ENCODE data around the gene CCR4.

DNA sequence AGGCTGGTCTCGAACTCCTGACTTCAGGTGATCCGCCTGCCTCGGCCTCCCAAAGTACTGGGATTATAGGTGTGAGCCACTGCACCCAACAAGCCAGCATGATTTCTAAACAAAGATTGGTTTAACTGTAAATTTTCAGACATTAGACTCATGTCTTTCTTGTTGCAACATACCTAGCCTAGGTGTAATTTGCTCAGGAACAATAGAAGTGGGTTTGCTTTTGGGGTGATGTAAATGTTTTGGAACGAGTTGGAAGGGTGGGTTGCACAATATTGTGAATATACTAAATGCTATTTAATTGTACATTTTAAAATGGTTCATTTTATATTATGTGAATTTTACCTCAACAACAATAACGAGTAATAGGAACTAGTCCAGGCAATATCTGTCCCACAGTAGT is 7.1 kb downstream of the CCR4 start:
- TF ChIP-seq EZH2 (optimal IDR thresholded peaks at IDR 0.05; ENCODE audit: low read depth, low read length): no peak
- TF ChIP-seq, protein P1, sequence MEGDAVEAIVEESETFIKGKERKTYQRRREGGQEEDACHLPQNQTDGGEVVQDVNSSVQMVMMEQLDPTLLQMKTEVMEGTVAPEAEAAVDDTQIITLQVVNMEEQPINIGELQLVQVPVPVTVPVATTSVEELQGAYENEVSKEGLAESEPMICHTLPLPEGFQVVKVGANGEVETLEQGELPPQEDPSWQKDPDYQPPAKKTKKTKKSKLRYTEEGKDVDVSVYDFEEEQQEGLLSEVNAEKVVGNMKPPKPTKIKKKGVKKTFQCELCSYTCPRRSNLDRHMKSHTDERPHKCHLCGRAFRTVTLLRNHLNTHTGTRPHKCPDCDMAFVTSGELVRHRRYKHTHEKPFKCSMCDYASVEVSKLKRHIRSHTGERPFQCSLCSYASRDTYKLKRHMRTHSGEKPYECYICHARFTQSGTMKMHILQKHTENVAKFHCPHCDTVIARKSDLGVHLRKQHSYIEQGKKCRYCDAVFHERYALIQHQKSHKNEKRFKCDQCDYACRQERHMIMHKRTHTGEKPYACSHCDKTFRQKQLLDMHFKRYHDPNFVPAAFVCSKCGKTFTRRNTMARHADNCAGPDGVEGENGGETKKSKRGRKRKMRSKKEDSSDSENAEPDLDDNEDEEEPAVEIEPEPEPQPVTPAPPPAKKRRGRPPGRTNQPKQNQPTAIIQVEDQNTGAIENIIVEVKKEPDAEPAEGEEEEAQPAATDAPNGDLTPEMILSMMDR (IDR thresholded peaks at IDR 0.05; ENCODE audit: low read length): no peak
- no peak for TF ChIP-seq EZH2phosphoT487 (IDR thresholded peaks at IDR 0.05; ENCODE audit: low read length)

Data from MM.1S (cell line).